CD4-positive, alpha-beta T cell (primary cell): ENCODE data around the gene WDR93. TPM values are rescaled to one million over a fixed set of nuclear protein-coding genes. Genes with fewer than 3 reads are reported as not detected.

Experiments used
- ATAC-seq: fragments of 200-7000 bp; cut with Tn5 transposase; one replicate; pipeline ENCODE4 v1.10.0; 2022; ENCODE audit warnings: mild to moderate bottlenecking; ENCODE audit not compliant: poor library complexity
- CTCF ChIA-PET: fragments of 350-600 bp; sonication (Branson Sonifier 250); formaldehyde crosslinking; loops from one replicate; lab custom pipeline; 2021; ENCODE audit warnings: antibody characterized with exemption, inconsistent platforms; lab: Charles Lee
- POLR2A ChIA-PET: fragments of 350-600 bp; sonication (Branson Sonifier 250); formaldehyde crosslinking; loops from one replicate; lab custom pipeline; 2021; ENCODE audit warnings: antibody characterized with exemption, inconsistent platforms; lab: Charles Lee
- DNase-seq, 14 experiments: peaks; one replicate each; pipeline ENCODE4 v3.0.0-alpha.2; 2013 to 2020; ENCODE audit warnings: mixed read lengths in 2 of 14
- H3K27ac ChIP-seq, 2 donors: one replicate each; pipeline versions ENCODE4 v1.5.1 to v1.7.0; 2013; ENCODE audit warnings: low read length in 2 of 2, low read depth in 1 of 2, mild to moderate bottlenecking in 1 of 2
- H3K27me3 ChIP-seq, 2 experiments: 1 replicate in 1 of 2; 2 replicates in 1 of 2; pipeline versions ENCODE4 v1.6.1 to v1.7.0; 2013; ENCODE audit warnings: low read length in 2 of 2, control low read depth in 1 of 2, mild to moderate bottlenecking in 1 of 2, moderate library complexity in 1 of 2; ENCODE audit not compliant: insufficient read depth in 2 of 2, control insufficient read depth in 1 of 2
- H3K36me3 ChIP-seq: one replicate; pipeline ENCODE4 v1.6.1; 2013; ENCODE audit warnings: low read length, control low read depth; ENCODE audit not compliant: insufficient read depth
- H3K4me1 ChIP-seq: one replicate; pipeline ENCODE4 v1.6.1; 2013; ENCODE audit warnings: low read length, control low read depth; ENCODE audit not compliant: insufficient read depth
- H3K4me3 ChIP-seq: one replicate; pipeline ENCODE4 v1.5.1; 2013; ENCODE audit warnings: mild to moderate bottlenecking, low read length, moderate library complexity
- H3K9me3 ChIP-seq, 2 experiments: 1 replicate in 1 of 2; 2 replicates in 1 of 2; pipeline versions ENCODE4 v1.6.1 to v1.7.0; 2013; ENCODE audit warnings: low read length in 2 of 2, mild to moderate bottlenecking in 2 of 2, control low read depth in 1 of 2, moderate library complexity in 1 of 2; ENCODE audit not compliant: control insufficient read depth in 1 of 2, insufficient read depth in 1 of 2
- H3K27ac Mint-ChIP-seq: one replicate; pipeline ENCODE4 v1.8.0; 2020; ENCODE audit warnings: mixed read lengths
- H3K27me3 Mint-ChIP-seq: one replicate; pipeline ENCODE4 v1.8.0; 2021; ENCODE audit warnings: mixed read lengths
- H3K36me3 Mint-ChIP-seq: one replicate; pipeline ENCODE4 v1.8.0; 2021; ENCODE audit warnings: low read depth, mixed read lengths
- H3K4me1 Mint-ChIP-seq: one replicate; pipeline ENCODE4 v1.8.0; 2021; ENCODE audit warnings: low read depth, mixed read lengths
- H3K4me3 Mint-ChIP-seq: one replicate; pipeline ENCODE4 v1.8.0; 2020; ENCODE audit warnings: mild to moderate bottlenecking, mixed read lengths
- H3K9me3 Mint-ChIP-seq: one replicate; pipeline ENCODE4 v1.8.0; 2020; ENCODE audit warnings: mixed read lengths
- CTCF ChIP-seq: fragments of 200-600 bp; IDR thresholded peaks from one replicate; pipeline ENCODE4 v1.8.0; 2022; ENCODE audit warnings: antibody characterized with exemption, mild to moderate bottlenecking
- intact Hi-C, 2 experiments: fragments of 100-400 bp; cut with DNase I in 1 of 2; cut with micrococcal nuclease in 1 of 2; formaldehyde crosslinking; loops; one replicate each; pipeline versions ENCODE4 v1.15.1 to v1.9.0; 2023 to 2025; cut with DNase I, micrococcal nuclease
- total RNA-seq, 174 experiments: library from RNA in 2 of 174; stranded (reverse) in 2 of 174; gene quantifications; one replicate each; pipeline ENCODE4 v1.2.3 and lab custom pipeline; 2021 to 2026

WDR93 gene
- total RNA-seq, 2 experiments from 2014 or later, result not detected

GRCh38 chr15:89670971-89671560, 19.5 kb upstream of the WDR93 start:
- no peaks in the 10 kb centered on the region for H3K36me3 ChIP-seq
- Mint-ChIP-seq H3K36me3 (no peaks in the 10 kb centered on the region), H3K27me3 (peaks cover 13% of the 10 kb centered on the region), H3K9me3 (no peaks in the 10 kb centered on the region), H3K27ac (no peak overlapping the region), H3K4me1 (no peaks in the 10 kb centered on the region), H3K4me3 (no peak overlapping the region)
- ChIA-PET POLR2A (no interaction called here), CTCF (no interaction called here)
- DNase-seq (no peak), ATAC-seq (no peak)
- peaks cover 8 to 13% of the 10 kb centered on the region in 2 experiments for H3K27me3 ChIP-seq
- H3K4me3 ChIP-seq, result no peak overlapping the region
- no peak overlapping the region for H3K27ac ChIP-seq
- peaks cover 0 to 8% of the 10 kb centered on the region in 2 experiments for H3K9me3 ChIP-seq
- no peaks in the 10 kb centered on the region for H3K4me1 ChIP-seq
- intact Hi-C loops, result no loop called here
- no peak for TF ChIP-seq CTCF

GRCh38 chr15:89671687-89672086, 18.9 kb upstream of the WDR93 start:
- intact Hi-C loops, result no loop called here
- CTCF ChIA-PET, result no interaction called here
- H3K9me3 Mint-ChIP-seq, result no peaks in the 10 kb centered on the region
- H3K4me1 Mint-ChIP-seq, result no peaks in the 10 kb centered on the region
- H3K4me3 Mint-ChIP-seq, result no peak overlapping the region
- ATAC-seq (no peak), DNase-seq (no peak)
- Histone ChIP-seq H3K4me1 (no peaks in the 10 kb centered on the region), H3K27me3 (peaks cover 2 to 7% of the 10 kb centered on the region in 2 experiments), H3K27ac (no peak overlapping the region), H3K9me3 (peaks cover 0 to 8% of the 10 kb centered on the region in 2 experiments), H3K36me3 (no peaks in the 10 kb centered on the region), H3K4me3 (no peak overlapping the region)
- H3K36me3 Mint-ChIP-seq, result no peaks in the 10 kb centered on the region
- no peak overlapping the region for H3K27ac Mint-ChIP-seq
- TF ChIP-seq CTCF, result no peak
- H3K27me3 Mint-ChIP-seq, result peaks cover 13% of the 10 kb centered on the region
- POLR2A ChIA-PET, result no interaction called here

- Histone ChIP-seq H3K4me1 (no peaks in the 10 kb centered on the region), H3K27ac (no peak overlapping the region), H3K36me3 (no peaks in the 10 kb centered on the region), H3K9me3 (peaks cover 0 to 7% of the 10 kb centered on the region in 2 experiments), H3K27me3 (no peaks in the 10 kb centered on the region), H3K4me3 (no peak overlapping the region)
- no peaks in the 10 kb centered on the region for H3K4me1 Mint-ChIP-seq
- ATAC-seq (no peak), DNase-seq (no peak)
- intact Hi-C loops, result no loop called here
- TF ChIP-seq CTCF, result no peak
- no peak overlapping the region for H3K27ac Mint-ChIP-seq
- ChIA-PET POLR2A (no interaction called here), CTCF (no interaction called here)
- H3K36me3 Mint-ChIP-seq, result no peaks in the 10 kb centered on the region
- H3K4me3 Mint-ChIP-seq, result no peak overlapping the region
- no peaks in the 10 kb centered on the region for H3K9me3 Mint-ChIP-seq
- peaks cover 13% of the 10 kb centered on the region for H3K27me3 Mint-ChIP-seq
Measured at GRCh38 chr15:89672221-89673164, 18.1 kb upstream of the WDR93 start.
